ENCODE results near the gene ABCB6. TPM values are rescaled to one million over a fixed set of nuclear protein-coding genes. Genes with fewer than 3 reads are reported as not detected.

Gene ABCB6
- total RNA-seq, 6 experiments from 2014 or later, result 12.5 to 16.5 (median 13.9) TPM

DNA sequence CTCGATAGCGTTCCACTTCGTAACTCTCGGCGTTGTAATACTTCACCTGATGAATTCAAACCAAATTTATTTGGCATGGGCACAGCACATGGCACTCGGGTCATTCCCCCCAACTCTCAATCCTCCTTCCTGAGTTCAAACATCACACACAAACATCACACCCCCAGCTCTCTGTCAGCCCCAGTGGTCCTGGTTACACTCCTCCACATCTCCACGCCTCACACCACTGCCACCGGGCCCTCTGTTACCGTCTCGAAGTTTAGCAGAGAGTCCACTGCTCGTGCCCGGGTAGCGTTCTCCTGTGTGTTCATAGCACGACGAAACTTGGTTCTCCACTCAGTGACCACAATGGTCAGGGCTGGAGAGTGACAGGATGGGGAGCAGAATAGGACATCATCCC lies 4.6 kb downstream of the ABCB6 start:
- Mint-ChIP-seq H3K4me3 (no peak overlapping the region), H3K27me3 (ENCODE audit: insufficient read depth) (peaks cover 3% of the 10 kb centered on the region), H3K9me3 (no peaks in the 10 kb centered on the region), H3K4me1 (ENCODE audit: low read depth) (peaks cover 18% of the 10 kb centered on the region), H3K27ac (no peak overlapping the region), H3K36me3 (ENCODE audit: low read depth) (peaks cover 28% of the 10 kb centered on the region)
- DNase-seq, result no peak
- TF ChIP-seq, protein P1, sequence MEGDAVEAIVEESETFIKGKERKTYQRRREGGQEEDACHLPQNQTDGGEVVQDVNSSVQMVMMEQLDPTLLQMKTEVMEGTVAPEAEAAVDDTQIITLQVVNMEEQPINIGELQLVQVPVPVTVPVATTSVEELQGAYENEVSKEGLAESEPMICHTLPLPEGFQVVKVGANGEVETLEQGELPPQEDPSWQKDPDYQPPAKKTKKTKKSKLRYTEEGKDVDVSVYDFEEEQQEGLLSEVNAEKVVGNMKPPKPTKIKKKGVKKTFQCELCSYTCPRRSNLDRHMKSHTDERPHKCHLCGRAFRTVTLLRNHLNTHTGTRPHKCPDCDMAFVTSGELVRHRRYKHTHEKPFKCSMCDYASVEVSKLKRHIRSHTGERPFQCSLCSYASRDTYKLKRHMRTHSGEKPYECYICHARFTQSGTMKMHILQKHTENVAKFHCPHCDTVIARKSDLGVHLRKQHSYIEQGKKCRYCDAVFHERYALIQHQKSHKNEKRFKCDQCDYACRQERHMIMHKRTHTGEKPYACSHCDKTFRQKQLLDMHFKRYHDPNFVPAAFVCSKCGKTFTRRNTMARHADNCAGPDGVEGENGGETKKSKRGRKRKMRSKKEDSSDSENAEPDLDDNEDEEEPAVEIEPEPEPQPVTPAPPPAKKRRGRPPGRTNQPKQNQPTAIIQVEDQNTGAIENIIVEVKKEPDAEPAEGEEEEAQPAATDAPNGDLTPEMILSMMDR (IDR thresholded peaks at IDR 0.05), result no peak

DNA sequence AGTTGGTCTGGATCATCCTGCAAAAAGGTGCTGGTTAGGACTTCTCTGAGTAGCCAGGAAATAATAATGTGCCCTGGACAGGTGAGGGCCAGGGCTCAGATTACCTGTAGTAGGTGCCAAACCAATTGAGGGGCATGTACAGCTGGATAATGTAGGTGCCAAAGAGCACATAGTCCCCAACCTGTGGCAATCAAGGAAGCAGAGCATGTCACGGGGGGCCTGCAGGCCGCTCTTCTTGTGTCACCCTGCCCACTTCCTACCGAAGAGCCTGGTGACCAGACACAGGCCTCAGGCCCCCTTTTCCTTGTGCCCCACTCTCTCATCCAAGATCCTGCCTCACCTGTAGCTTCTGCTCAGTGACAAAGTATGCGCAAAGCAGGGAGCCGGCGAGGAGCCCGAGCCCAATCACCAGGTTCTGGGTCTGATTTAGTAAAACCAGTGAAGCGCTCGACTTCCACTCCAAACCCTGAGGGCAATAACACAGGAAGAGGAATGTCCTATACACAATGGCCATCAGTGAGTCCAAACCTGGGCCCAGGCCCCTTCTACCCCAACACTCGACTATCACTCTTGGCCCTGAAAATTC lies 5.2 kb downstream of the ABCB6 start:
- TF ChIP-seq, protein P1 (IDR thresholded peaks at IDR 0.05), result no peak
- no peaks in the 10 kb centered on the region for H3K9me3 Mint-ChIP-seq
- no peak overlapping the region for H3K27ac Mint-ChIP-seq
- H3K36me3 Mint-ChIP-seq (ENCODE audit: low read depth), result peaks cover 28% of the 10 kb centered on the region
- H3K4me3 Mint-ChIP-seq, result no peak overlapping the region
- H3K4me1 Mint-ChIP-seq (ENCODE audit: low read depth), result peaks cover 20% of the 10 kb centered on the region
- no peak for DNase-seq
- H3K27me3 Mint-ChIP-seq (ENCODE audit: insufficient read depth), result peaks cover 3% of the 10 kb centered on the region

DNA sequence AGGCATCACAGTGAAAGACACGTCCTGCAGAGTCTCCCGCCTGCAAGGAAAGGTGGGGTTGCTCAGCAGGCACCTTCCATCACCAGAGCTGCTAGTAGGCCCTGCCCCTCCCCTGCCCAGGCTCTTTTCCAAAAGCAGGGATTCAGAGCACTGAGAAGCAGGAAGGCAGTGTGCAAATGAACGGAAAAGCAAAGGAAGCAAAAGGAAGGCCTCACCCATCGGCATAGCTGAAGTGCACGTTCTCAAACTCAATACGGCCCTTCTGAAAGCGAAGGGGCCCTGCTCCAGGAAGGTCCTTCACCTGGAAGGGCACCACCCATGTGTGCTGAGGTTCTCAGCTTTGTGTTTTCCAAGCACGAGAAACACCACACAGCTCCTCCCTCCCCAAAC lies 5.7 kb downstream of the ABCB6 start:
- peaks cover 23% of the 10 kb centered on the region for H3K4me1 Mint-ChIP-seq (ENCODE audit: low read depth)
- peaks cover 28% of the 10 kb centered on the region for H3K36me3 Mint-ChIP-seq (ENCODE audit: low read depth)
- no peaks in the 10 kb centered on the region for H3K9me3 Mint-ChIP-seq
- H3K4me3 Mint-ChIP-seq, result no peak overlapping the region
- no peak for DNase-seq
- H3K27ac Mint-ChIP-seq, result no peak overlapping the region
- TF ChIP-seq, protein P1 (IDR thresholded peaks at IDR 0.05), result no peak
- H3K27me3 Mint-ChIP-seq (ENCODE audit: insufficient read depth), result peaks cover 3% of the 10 kb centered on the region

GRCh38 chr2:219210886-219211362 lies 7.8 kb downstream of the ABCB6 start:
- TF ChIP-seq, protein P1 (IDR thresholded peaks at IDR 0.05), result no peak
- Mint-ChIP-seq H3K9me3 (no peaks in the 10 kb centered on the region), H3K27ac (no peak overlapping the region), H3K4me1 (ENCODE audit: low read depth) (peaks cover 26% of the 10 kb centered on the region), H3K36me3 (ENCODE audit: low read depth) (peaks cover 28% of the 10 kb centered on the region), H3K4me3 (no peak overlapping the region), H3K27me3 (ENCODE audit: insufficient read depth) (peaks cover 6% of the 10 kb centered on the region)
- DNase-seq, result no peak

DNA sequence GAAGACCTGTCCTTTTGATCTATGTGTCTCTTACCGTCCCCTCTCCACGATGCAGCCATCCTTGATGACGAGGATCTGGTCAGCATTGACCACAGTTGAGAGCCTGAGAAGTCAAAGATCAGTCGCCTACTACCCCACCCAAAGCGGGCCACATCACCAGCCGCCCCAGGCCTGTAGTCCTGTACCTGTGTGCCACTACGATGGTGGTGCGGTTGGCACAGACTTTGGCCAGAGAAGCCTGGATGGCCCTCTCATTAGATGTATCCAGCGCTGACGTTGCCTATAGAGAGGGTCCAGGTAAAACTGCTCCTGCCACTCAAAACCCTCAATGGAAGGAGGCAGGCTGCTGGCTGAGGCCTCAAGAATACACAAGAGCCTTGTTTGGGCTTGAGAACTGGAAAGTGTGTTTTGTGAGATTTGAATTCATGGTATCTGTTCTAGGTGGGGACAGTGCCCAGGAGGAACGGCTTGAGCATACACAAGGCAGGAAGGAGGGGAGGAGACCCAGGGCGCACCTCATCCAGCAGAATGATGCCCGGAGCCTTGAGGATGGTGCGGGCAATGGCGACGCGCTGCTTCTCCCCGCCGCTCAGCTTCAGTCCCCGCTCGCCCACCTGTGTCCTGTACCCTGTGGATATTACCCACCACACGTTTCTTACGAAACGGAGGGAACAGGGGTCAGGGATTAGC lies 8.4 kb downstream of the ABCB6 start:
- DNase-seq, result no peak
- H3K36me3 Mint-ChIP-seq (ENCODE audit: low read depth), result peaks cover 28% of the 10 kb centered on the region
- peaks cover 6% of the 10 kb centered on the region for H3K27me3 Mint-ChIP-seq (ENCODE audit: insufficient read depth)
- peaks cover 27% of the 10 kb centered on the region for H3K4me1 Mint-ChIP-seq (ENCODE audit: low read depth)
- H3K27ac Mint-ChIP-seq, result no peak overlapping the region
- TF ChIP-seq, protein P1 (IDR thresholded peaks at IDR 0.05), result no peak
- H3K4me3 Mint-ChIP-seq, result no peak overlapping the region
- no peaks in the 10 kb centered on the region for H3K9me3 Mint-ChIP-seq
